ENCODE measurements around the gene NCR3LG1. TPM values are rescaled to one million over a fixed set of nuclear protein-coding genes. Genes with fewer than 3 reads are reported as not detected.

Gene NCR3LG1
- total and polyA plus RNA-seq, 2 of the 4 experiments (the other 2 are of a cell fraction): 1.7 to 4.1 TPM

GRCh38 chr11:17401316-17401715 is 49.7 kb downstream of the NCR3LG1 start:
- Histone ChIP-seq H3K4me2 (ENCODE audit: low read depth, low read length) (no peak overlapping the region), H3K9me3 (ENCODE audit: control insufficient read depth, insufficient read depth, low read length) (no peaks in the 10 kb centered on the region), H2BK120ac (ENCODE audit: low read depth, low read length) (no peak overlapping the region), H3K4me3 (ENCODE audit: insufficient read depth, low read depth, low read length) (no peak overlapping the region), H3K9me1 (ENCODE audit: insufficient read depth, low read length) (no peaks in the 10 kb centered on the region), H3K18ac (ENCODE audit: low read depth, low read length) (no peak overlapping the region), H4K20me1 (ENCODE audit: insufficient read depth, low read length) (no peaks in the 10 kb centered on the region), H2AK9ac (replicated peaks; ENCODE audit: low read depth, low read length, poor library complexity) (no peak overlapping the region), H3K36me3 (ENCODE audit: control insufficient read depth, insufficient read depth, low read length) (no peaks in the 10 kb centered on the region), H3K4me1 (ENCODE audit: control insufficient read depth, insufficient read depth, low read length) (no peaks in the 10 kb centered on the region), H2AFZ (replicated peaks; ENCODE audit: low read length, poor library complexity) (no peak overlapping the region), H2BK15ac (ENCODE audit: low read depth, low read length) (no peak overlapping the region), H2AK5ac (ENCODE audit: low read depth, low read length) (no peak overlapping the region), H3K79me1 (ENCODE audit: low read depth in 1 of 2, low read length in 2 of 2) (no peaks in the 10 kb centered on the region), H3K56ac (ENCODE audit: extremely low read depth, insufficient read depth, low read length) (no peak overlapping the region), H3K9ac (ENCODE audit: low read depth, low read length) (no peak overlapping the region), H3K27me3 (ENCODE audit: control insufficient read depth, insufficient read depth, low read length) (peaks cover 9% of the 10 kb centered on the region; the same call in 1 of the 2 replicates), H4K5ac (ENCODE audit: low read depth, low read length) (no peak overlapping the region), H3K23ac (ENCODE audit: low read depth, low read length) (no peak overlapping the region), H3K4ac (ENCODE audit: low read depth, low read length) (no peak overlapping the region), H2BK20ac (ENCODE audit: low read depth, low read length) (no peak overlapping the region), H4K8ac (ENCODE audit: low read depth in 2 of 2, low read length in 2 of 2) (no peak overlapping the region), H3K27ac (ENCODE audit: insufficient read depth, low read length) (no peak overlapping the region), H3K14ac (replicated peaks; ENCODE audit: low read depth, low read length) (no peak overlapping the region), H4K91ac (ENCODE audit: insufficient read depth, low read depth, low read length) (no peak overlapping the region), H2BK5ac (ENCODE audit: low read depth, low read length, poor library complexity, severe bottlenecking) (no peak overlapping the region)
- BruUV-seq (replicated peaks): no TSS peak
- intact Hi-C loops (cut with micrococcal nuclease) (no loop called here), in situ Hi-C loops (cut with MboI; ENCODE audit: low sequenced_read_pairs) (no loop called here), dilution Hi-C loops (cut with HindIII; ENCODE audit: low sequenced_read_pairs, unreplicated experiment) (no loop called here)
- ATAC-seq (ENCODE audit: low read depth) (no peak), DNase-seq (no peak)
- no peak for TF ChIP-seq SMC3 (IDR thresholded peaks at IDR 0.05; ENCODE audit: low read depth, low read length)
- no peak for TF ChIP-seq USF2 (IDR thresholded peaks at IDR 0.05; ENCODE audit: low read depth, low read length)
- no peak for TF ChIP-seq BHLHE40 (IDR thresholded peaks at IDR 0.05; ENCODE audit: low read depth, low read length)
- TF ChIP-seq MXI1 (IDR thresholded peaks at IDR 0.05; ENCODE audit: borderline replicate concordance, low read depth, low read length): no peak
- TF ChIP-seq ELK1 (IDR thresholded peaks at IDR 0.05; ENCODE audit: borderline replicate concordance, low read depth, low read length): no peak
- TF ChIP-seq CEBPB (IDR thresholded peaks at IDR 0.05; ENCODE audit: low read depth, low read length): no peak
- no peak for TF ChIP-seq POLR2A (IDR thresholded peaks at IDR 0.05; ENCODE audit: low read depth, low read length)
- no peak for TF ChIP-seq NFE2L2 (IDR thresholded peaks at IDR 0.05; ENCODE audit: low read depth, low read length)
- TF ChIP-seq RCOR1 (IDR thresholded peaks at IDR 0.05; ENCODE audit: insufficient replicate concordance, low read length): no peak
- no peak for TF ChIP-seq MAFK (IDR thresholded peaks at IDR 0.05; ENCODE audit: low read depth, low read length)
- TF ChIP-seq FOS (IDR thresholded peaks at IDR 0.05; ENCODE audit: low read depth, low read length): no peak
- TF ChIP-seq RFX5 (IDR thresholded peaks at IDR 0.05; ENCODE audit: low read depth, low read length): no peak
- no peak for TF ChIP-seq CHD1 (IDR thresholded peaks at IDR 0.05; ENCODE audit: low read depth, low read length)
- no peak for TF ChIP-seq MAZ (IDR thresholded peaks at IDR 0.05; ENCODE audit: borderline replicate concordance, low read depth, low read length)
- no peak for TF ChIP-seq RAD21 (IDR thresholded peaks at IDR 0.05; ENCODE audit: low read length)
- TF ChIP-seq CTCF (conservative IDR thresholded peaks at IDR 0.05; ENCODE audit: low read depth, low read length): no peak
- CTCF ChIA-PET: no interaction called here
- WGBS, 2 experiments (ENCODE audit: extremely low coverage in 2 of 2, insufficient read length in 1 of 2): no CpG with 5 or more reads among the region's 2 CpGs
- POLR2A ChIA-PET (ENCODE audit: unreplicated experiment): no interaction called here
